ENCODE measurements around the gene XPOT.

The XPOT gene

DNA sequence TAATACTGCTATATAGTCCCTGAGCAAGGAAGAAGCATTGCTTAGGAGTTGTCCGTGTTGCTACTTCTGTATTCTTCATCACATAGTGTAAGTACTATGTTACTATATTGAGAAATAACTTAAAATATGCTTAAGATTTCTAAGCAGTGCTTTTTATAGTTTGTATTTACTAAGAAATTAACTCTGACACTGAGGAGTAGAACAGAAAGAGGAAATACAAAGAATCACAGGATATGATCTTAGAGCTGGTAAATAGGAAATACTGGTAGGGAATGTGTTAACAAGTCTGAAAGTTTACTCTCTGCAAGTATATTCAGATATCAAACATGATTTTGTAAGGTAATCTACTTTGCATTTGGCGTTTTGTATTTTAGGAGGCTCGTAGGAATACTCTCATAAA is 15.5 kb downstream of the XPOT start:
- POLR2A ChIA-PET: no interaction called here
- TF ChIP-seq TARDBP (IDR thresholded peaks at IDR 0.05): no peak
- TF ChIP-seq NFRKB (IDR thresholded peaks at IDR 0.05): no peak
- no peak for TF ChIP-seq HDGF (IDR thresholded peaks at IDR 0.05; ENCODE audit: borderline replicate concordance)
- TF ChIP-seq LEF1 (IDR thresholded peaks at IDR 0.05; ENCODE audit: borderline replicate concordance): no peak
- no peak for TF ChIP-seq FOXM1 (IDR thresholded peaks at IDR 0.05; ENCODE audit: borderline replicate concordance)
- no peak for TF ChIP-seq ELF4 (IDR thresholded peaks at IDR 0.05)
- TF ChIP-seq CTBP1 (IDR thresholded peaks at IDR 0.05; ENCODE audit: borderline replicate concordance): no peak
- TF ChIP-seq L3MBTL2 (conservative IDR thresholded peaks at IDR 0.05): no peak
- no peak for TF ChIP-seq ZNF384 (IDR thresholded peaks at IDR 0.05)
- TF ChIP-seq PKNOX1 (IDR thresholded peaks at IDR 0.05): no peak
- no peak for TF ChIP-seq FOXA1 (IDR thresholded peaks at IDR 0.05)
- TF ChIP-seq SUZ12 (IDR thresholded peaks at IDR 0.05): no peak
- no peak for TF ChIP-seq BHLHE40 (IDR thresholded peaks at IDR 0.05; ENCODE audit: borderline replicate concordance)
- TF ChIP-seq FOXK2 (IDR thresholded peaks at IDR 0.05): no peak
- no peak for TF ChIP-seq ARNT (IDR thresholded peaks at IDR 0.05)
- no peak for TF ChIP-seq SP1 (IDR thresholded peaks at IDR 0.05)

DNA sequence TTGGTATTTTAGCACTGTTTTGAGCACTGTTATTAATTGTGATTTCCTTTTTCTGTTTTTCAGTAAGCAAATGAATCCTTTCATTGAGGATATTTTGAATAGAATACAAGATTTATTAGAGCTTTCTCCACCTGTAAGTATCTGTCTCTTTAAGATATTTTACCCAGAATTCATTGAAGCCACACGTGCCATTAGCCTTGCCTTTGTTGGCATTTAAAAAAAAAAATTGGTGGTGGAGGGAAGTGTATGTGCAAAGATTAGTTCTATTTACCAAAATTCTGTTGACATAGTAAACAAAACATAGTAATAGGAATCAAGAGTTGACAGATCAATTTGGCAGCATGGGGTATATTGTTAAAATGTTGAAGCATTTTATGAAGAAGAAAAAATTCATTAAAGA is 23.8 kb downstream of the XPOT start:
- no peak for TF ChIP-seq ZNF384 (IDR thresholded peaks at IDR 0.05)
- no peak for TF ChIP-seq FOXA1 (IDR thresholded peaks at IDR 0.05)
- no peak for TF ChIP-seq L3MBTL2 (conservative IDR thresholded peaks at IDR 0.05)
- no peak for TF ChIP-seq HDGF (IDR thresholded peaks at IDR 0.05; ENCODE audit: borderline replicate concordance)
- no peak for TF ChIP-seq SP1 (IDR thresholded peaks at IDR 0.05)
- TF ChIP-seq PKNOX1 (IDR thresholded peaks at IDR 0.05): no peak
- no peak for TF ChIP-seq NFRKB (IDR thresholded peaks at IDR 0.05)
- TF ChIP-seq BHLHE40 (IDR thresholded peaks at IDR 0.05; ENCODE audit: borderline replicate concordance): no peak
- TF ChIP-seq LEF1 (IDR thresholded peaks at IDR 0.05; ENCODE audit: borderline replicate concordance): no peak
- CTCF ChIA-PET: no interaction called here
- POLR2A ChIA-PET: no interaction called here
- no peak for DNase-seq (ENCODE audit: extremely low spot score)

More for the DNA sequence above, 15.5 kb downstream of the XPOT start:
- DNase-seq (ENCODE audit: extremely low spot score): no peak
- CTCF ChIA-PET: no interaction called here

GRCh38 chr12:64428956-64429355 is 24.8 kb downstream of the XPOT start:
- CTCF ChIA-PET: no interaction called here
- POLR2A ChIA-PET: interaction anchor here (0.8 kb wide), 1 partner anchor 45 kb away, joined by 3 read pairs; no protein-coding TSS in a partner anchor
- TF ChIP-seq FOXM1 (IDR thresholded peaks at IDR 0.05; ENCODE audit: borderline replicate concordance): no peak
- no peak for TF ChIP-seq BHLHE40 (IDR thresholded peaks at IDR 0.05; ENCODE audit: borderline replicate concordance)
- no peak for DNase-seq (ENCODE audit: extremely low spot score)

- POLR2A ChIA-PET: no interaction called here
- CTCF ChIA-PET: no interaction called here
These were observed 26.7 kb downstream of the XPOT start for GRCh38 chr12:64430886-64431285.

DNA sequence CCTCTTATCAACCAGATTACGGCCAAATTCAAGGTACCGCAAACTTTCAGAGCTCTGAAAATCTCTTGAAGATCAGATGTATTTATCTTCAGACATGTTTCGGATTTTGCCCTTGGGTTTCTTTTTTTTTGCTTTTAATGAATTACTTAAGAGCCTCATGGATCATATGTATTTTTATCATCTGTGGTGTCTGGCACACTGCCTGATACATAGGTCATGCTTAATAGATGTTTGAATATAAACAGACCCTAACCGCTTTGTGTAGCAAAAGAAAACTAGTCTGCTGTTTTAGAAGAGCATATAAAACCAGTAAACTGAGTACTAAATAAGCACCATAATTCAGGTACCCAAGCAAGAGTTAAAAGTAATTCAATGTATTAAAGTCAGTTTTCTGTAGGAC is 27.6 kb downstream of the XPOT start:
- TF ChIP-seq ELF4 (IDR thresholded peaks at IDR 0.05) (no peak), FOXM1 (IDR thresholded peaks at IDR 0.05; ENCODE audit: borderline replicate concordance) (no peak), BHLHE40 (IDR thresholded peaks at IDR 0.05; ENCODE audit: borderline replicate concordance) (no peak), NFRKB (IDR thresholded peaks at IDR 0.05) (no peak), CTBP1 (IDR thresholded peaks at IDR 0.05; ENCODE audit: borderline replicate concordance) (no peak), SUZ12 (IDR thresholded peaks at IDR 0.05) (no peak), TARDBP (IDR thresholded peaks at IDR 0.05) (no peak), FOXK2 (IDR thresholded peaks at IDR 0.05) (no peak), ARNT (IDR thresholded peaks at IDR 0.05) (no peak), PKNOX1 (IDR thresholded peaks at IDR 0.05) (no peak), L3MBTL2 (conservative IDR thresholded peaks at IDR 0.05) (no peak), FOXA1 (IDR thresholded peaks at IDR 0.05) (no peak), SP1 (IDR thresholded peaks at IDR 0.05) (no peak), LEF1 (IDR thresholded peaks at IDR 0.05; ENCODE audit: borderline replicate concordance) (no peak), ZNF384 (IDR thresholded peaks at IDR 0.05) (no peak), HDGF (IDR thresholded peaks at IDR 0.05; ENCODE audit: borderline replicate concordance) (no peak)
- DNase-seq (ENCODE audit: extremely low spot score): no peak
- CTCF ChIA-PET: no interaction called here
- POLR2A ChIA-PET: no interaction called here

More at GRCh38 chr12:64430886-64431285, 26.7 kb downstream of the XPOT start:
- no peak for DNase-seq (ENCODE audit: extremely low spot score)
- no peak for TF ChIP-seq ELF4 (IDR thresholded peaks at IDR 0.05)
- no peak for TF ChIP-seq FOXM1 (IDR thresholded peaks at IDR 0.05; ENCODE audit: borderline replicate concordance)
- no peak for TF ChIP-seq BHLHE40 (IDR thresholded peaks at IDR 0.05; ENCODE audit: borderline replicate concordance)
- TF ChIP-seq CTBP1 (IDR thresholded peaks at IDR 0.05; ENCODE audit: borderline replicate concordance): no peak
- no peak for TF ChIP-seq ARNT (IDR thresholded peaks at IDR 0.05)
- TF ChIP-seq FOXK2 (IDR thresholded peaks at IDR 0.05): no peak
- no peak for TF ChIP-seq L3MBTL2 (conservative IDR thresholded peaks at IDR 0.05)

DNA sequence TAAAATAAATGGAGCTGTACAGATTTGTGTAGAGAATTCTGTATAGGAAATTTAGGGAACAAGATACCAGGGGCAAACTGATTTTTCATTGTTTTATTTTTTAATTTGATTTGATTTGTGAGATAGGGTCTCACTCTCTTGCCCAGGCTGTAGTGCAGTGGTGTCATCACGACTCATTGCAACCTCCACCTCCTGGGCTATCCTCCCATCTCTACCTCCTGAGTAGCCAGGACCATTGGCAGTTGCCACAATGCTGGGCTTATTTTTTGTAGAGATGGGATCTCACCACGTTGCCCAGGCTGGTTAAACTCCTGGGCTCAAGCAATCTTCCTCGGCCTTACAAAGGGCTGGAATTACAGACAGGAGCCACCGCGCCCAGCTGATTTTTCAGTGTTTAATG is 29.7 kb downstream of the XPOT start:
- CTCF ChIA-PET: no interaction called here
- TF ChIP-seq SUZ12 (IDR thresholded peaks at IDR 0.05) (no peak), HDGF (IDR thresholded peaks at IDR 0.05; ENCODE audit: borderline replicate concordance) (no peak), NFRKB (IDR thresholded peaks at IDR 0.05) (no peak), LEF1 (IDR thresholded peaks at IDR 0.05; ENCODE audit: borderline replicate concordance) (no peak), ARNT (IDR thresholded peaks at IDR 0.05) (no peak), CTBP1 (IDR thresholded peaks at IDR 0.05; ENCODE audit: borderline replicate concordance) (no peak), PKNOX1 (IDR thresholded peaks at IDR 0.05) (no peak), FOXA1 (IDR thresholded peaks at IDR 0.05) (no peak), TARDBP (IDR thresholded peaks at IDR 0.05) (no peak), FOXM1 (IDR thresholded peaks at IDR 0.05; ENCODE audit: borderline replicate concordance) (no peak), BHLHE40 (IDR thresholded peaks at IDR 0.05; ENCODE audit: borderline replicate concordance) (no peak), L3MBTL2 (conservative IDR thresholded peaks at IDR 0.05) (no peak), SP1 (IDR thresholded peaks at IDR 0.05) (no peak), FOXK2 (IDR thresholded peaks at IDR 0.05) (no peak), ELF4 (IDR thresholded peaks at IDR 0.05) (no peak), ZNF384 (IDR thresholded peaks at IDR 0.05) (no peak)
- DNase-seq (ENCODE audit: extremely low spot score): no peak
- POLR2A ChIA-PET: no interaction called here

All from HEK293T (cell line).